Fibroblast of skin of left biceps (primary cell): ENCODE measurements around the gene RRP12.
"Not testable (repeated sequence)": the region's sequence is repeated elsewhere in the genome, so short reads cannot be mapped to it uniquely, and the experiment has no call there.

ENCODE experiments used
- DNase-seq, 2 experiments: peaks; one replicate each; pipeline ENCODE4 v3.0.0-alpha.2; 2013; ENCODE audit warnings: low read depth in 2 of 2

Gene RRP12

DNA sequence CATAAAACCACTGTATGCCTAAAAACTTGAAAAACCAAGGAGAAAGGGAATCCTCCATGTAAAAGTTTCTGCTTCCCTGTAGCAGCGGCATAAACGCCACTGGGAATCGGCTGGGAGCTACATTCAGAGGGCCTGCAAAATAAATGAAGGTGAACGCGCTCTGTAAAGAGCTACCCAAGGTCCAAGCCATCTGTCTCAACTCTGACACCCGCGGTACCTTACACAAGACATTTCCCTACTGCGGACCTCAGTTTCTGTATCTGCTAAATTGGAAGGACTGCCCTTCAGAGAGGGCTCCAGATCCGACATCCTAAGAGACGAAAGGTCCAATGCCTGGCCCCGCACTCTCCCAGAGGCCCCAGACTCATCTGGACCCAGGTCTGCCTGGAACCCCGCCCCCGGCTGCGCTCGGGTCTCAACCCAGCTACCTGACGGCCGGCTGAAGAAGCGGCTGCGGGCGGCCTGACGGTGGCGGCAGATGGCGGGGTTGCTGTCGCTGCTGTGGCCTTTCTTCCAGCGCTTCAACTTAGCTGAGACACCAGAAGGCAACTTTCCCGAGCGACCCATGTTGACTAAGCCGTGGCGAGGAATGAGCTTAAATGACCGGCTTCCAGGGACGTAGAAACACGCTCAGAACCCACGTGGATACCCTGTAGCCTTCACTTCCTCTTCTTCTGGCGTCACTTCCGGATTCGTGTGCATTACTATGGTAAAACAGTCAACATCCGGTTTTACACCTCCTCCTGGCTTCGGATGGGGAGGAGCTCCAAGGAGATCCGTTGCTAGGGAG, at the start of gene RRP12:
TSS of gene RRP12 (minus strand) at position 676 of the 790 bp plus-strand sequence. CDS start at position 567, 109 bp downstream.
- DNase-seq: peak; percentile 95

- DNase-seq: no peak
These were observed 49.7 kb upstream of the RRP12 start for GRCh38 chr10:97450828-97451227.

GRCh38 chr10:97445722-97446639, 44.8 kb upstream of the RRP12 start, which contains the start of the genes EXOSC1 and ZDHHC16:
EXOSC1 (minus strand) TSS chr10:97446006; CDS start chr10:97445985, 21 bp downstream.
ZDHHC16 (plus strand) TSS chr10:97446175; CDS start chr10:97451676, 5,501 bp downstream.
- peak; percentile 87 for DNase-seq

DNA sequence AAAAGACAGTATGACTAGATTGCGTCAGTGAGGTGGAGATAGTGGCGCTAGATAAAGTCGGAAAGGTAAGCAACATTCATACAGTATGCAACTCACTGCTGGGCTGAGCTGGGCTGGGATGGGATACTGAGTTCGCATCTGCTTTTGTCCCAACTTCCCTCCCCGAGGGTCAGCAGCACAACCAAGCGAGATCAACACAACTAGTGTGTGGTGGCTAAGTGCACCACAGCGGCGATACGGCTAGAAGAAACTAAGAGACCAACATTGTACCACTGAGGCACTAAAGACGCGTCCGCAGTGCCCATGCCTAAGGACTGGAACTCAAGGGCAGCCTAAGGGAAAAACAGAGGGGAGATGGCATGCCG, 44.2 kb upstream of the RRP12 start:
- DNase-seq: no peak

DNA sequence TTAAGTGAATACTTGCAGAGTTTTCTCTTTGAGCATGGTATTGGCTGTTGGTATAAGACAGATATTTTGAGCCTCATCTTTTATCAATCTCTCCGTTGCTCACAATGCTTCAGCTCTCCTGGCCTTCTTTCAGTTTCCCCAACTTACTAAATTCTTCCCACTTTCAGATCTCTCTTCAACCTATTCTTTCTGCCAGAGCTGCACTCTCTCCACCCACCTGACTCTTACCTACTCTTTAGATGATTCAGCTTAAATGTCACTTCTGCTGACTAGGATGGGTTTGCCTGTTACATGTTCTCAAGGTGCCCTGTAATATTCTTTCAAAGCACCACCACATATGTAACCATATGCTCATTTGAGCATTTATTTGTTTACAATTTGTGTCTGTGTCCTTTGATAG, 43.1 kb upstream of the RRP12 start:
- no peak for DNase-seq

DNA sequence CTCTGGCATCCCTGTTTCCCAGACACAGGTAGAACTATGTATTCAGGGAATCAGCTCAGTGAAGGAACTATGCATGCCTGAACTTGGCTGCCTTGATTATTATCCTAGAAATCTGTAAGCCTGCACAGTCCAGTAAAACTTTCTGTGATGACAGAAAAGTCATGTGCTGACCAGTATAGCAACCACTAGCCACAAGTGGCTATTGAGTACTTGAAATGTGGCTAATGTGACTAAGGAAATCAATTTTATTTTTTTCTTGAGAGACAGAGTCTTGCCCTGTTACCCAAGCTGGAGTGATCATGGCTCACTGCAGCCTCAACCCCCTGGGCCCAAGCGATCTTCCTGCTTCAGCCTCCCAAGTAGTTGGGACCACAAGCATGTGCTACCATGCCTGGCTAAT, 41.1 kb upstream of the RRP12 start:
- DNase-seq: no peak

GRCh38 chr10:97435211-97435610, 34.1 kb upstream of the RRP12 start:
- no peak for DNase-seq

DNA sequence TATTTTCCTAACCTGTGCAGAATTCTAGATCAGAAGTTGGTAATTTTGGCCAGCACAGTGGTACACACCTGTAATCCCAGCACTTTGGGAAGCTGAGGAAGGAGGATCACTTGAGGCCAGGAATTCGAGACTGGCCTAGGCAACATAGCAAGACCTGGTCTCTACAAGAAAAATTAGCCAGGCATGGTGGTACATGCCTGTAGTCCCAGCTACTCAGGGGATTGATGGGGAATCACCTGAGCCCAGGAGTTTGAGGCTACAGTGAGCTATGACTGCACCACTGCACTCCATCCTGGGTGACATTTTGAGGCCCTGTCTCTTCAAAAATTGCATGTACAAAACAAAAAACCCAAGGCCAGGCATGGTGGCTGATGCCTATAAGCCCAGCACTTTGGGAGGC, 33.4 kb upstream of the RRP12 start:
- DNase-seq: no peak

- DNase-seq: no peak
These were observed 32.9 kb upstream of the RRP12 start for GRCh38 chr10:97434055-97434454.

- no peak for DNase-seq
These were observed 27.4 kb upstream of the RRP12 start for GRCh38 chr10:97428572-97428981.

GRCh38 chr10:97427571-97428179, 26.5 kb upstream of the RRP12 start:
- no peak for DNase-seq

DNA sequence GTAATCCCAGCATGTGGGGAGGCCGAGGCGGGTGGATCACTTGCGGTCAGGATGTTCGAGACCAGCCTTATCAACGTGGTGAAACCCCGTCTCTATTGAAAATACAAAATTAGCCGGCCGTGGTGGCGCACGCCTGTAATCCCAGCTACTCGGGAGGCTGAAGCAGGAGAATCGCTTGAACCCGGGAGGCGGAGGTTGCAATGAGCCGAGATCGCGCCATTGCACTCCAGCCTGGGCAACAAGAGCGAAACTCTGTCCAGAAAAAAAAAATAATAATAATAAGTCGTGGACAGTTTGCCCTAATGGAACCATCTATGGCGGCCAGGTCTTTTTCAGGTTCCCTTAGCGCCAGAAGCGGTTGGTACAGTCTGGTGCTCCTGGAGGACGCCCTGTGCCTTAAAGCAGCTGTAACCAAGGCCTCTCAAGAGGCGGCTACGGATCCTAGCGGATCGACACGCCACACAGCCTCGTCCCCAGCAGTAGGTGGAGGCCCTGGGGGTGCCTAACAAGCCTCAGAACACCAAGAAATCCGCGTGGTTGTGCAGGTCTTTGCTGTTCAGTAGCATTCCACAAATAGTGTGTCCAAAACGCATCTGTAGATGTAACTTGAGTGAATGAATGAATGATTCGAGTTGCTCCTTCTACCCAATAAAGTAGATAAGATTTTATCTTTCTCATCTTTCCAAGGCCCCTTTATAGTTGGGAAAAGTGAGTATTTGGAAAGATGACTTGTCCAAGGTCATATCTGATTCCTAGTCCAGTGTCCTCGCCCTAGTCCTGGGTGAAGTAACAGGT, 25.8 kb upstream of the RRP12 start:
- no peak for DNase-seq

DNA sequence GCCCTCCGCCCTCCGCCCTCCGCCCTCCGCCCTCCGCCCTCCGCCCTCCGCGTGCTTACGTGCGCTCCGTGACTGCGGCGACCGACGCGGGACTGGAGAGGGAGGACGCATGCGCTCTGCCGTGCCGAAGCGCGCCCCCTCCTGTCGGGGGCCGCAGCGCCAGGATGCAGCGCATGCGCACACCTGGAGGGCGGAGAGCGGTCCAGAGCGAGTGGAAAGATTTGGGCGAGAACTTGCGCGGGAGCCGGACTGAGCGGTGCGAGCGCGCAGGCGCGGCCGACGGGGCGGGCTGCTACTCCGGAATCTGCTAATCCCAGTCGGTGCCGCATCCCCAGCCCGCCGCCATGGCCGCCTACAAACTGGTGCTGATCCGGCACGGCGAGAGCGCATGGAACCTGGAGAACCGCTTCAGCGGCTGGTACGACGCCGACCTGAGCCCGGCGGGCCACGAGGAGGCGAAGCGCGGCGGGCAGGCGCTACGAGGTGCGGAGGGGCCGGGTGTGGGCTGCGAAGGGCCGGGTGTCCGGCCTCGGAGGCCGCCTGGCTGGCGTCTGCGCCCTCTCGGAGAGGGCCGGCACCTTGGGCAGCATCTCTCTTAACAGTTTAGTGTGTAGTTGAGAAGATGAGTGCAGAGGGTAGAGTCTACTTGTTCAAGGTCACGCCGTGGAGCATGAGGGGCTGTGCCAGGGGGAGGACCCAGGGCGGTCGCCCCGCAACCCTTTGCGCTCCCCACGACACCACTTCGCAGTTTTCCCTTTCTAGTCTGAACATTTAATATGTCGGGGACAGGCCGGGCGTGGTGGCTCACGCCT, 25.0 kb upstream of the RRP12 start, which contains the start of gene PGAM1:
TSS of gene PGAM1 (plus strand) at position 228 of the 812 bp plus-strand sequence. CDS start at position 345, 117 bp downstream.
- peak; percentile 90 to 91 for DNase-seq

GRCh38 chr10:97423757-97424098, 22.6 kb upstream of the RRP12 start:
- not testable (repeated sequence) for DNase-seq

GRCh38 chr10:97416565-97416964, 15.4 kb upstream of the RRP12 start:
- no peak for DNase-seq

GRCh38 chr10:97412891-97413304, 11.8 kb upstream of the RRP12 start:
- DNase-seq: no peak

DNA sequence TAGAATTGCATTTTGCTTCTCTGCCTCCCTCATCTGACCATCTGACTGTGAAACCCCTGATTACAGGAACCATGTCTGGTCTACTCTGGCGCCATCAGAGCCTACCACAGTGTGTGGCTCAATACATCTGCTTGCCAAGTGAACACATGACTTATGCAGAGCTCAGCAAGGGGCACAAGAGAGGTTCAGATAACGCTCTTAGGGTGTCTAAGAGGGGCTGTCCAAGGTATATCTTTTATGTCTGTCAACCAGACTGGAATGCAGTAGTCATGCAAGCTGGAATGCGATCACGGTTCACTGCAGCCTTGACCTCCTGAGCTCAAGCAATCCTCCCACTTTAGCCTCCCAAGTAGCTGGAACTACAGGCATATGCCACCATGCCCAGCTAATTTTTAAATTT, 10.3 kb upstream of the RRP12 start:
- DNase-seq: no peak

DNA sequence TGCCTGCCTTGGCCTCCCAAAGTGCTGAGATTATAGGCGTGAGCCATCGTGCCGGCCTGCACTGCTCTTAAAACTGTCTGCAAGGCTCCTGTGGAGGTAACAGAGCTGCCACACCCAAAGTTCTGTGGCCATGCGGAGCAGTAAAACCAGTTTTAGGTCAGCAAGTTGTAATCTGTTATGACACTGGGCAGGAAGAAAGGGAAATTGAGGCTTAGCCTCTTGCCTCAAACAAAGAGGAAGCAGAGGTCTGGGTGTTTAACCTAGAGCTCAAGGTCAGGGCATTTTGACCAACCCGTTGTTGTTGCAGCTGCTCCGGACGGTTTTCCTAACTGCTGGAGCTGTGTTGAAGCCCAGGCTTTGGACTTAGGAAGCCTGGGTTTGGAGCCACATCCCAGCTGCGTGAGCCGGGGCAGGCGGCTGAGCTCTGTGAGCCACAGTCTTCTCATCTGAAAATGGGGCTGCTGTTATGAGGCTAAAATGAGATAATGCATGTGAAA, 7.4 kb upstream of the RRP12 start:
- no peak for DNase-seq

GRCh38 chr10:97407952-97408248, 6.8 kb upstream of the RRP12 start:
- no peak for DNase-seq

GRCh38 chr10:97407211-97407951, 6.2 kb upstream of the RRP12 start:
- peak in 1 of 2 experiments; percentile 48 for DNase-seq
